Uterine smooth muscle cell (primary cell): ENCODE results near the gene LRRC45. TPM values are rescaled to one million over a fixed set of nuclear protein-coding genes. Genes with fewer than 3 reads are reported as not detected.

Source experiments
- total RNA-seq: library from RNA; depleted of rRNA; stranded (reverse); fragments of >200 nt; gene quantifications from 2 replicates; pipeline ENCODE4 v1.2.3, GENCODE V29; 2014

LRRC45 gene
- 18.6 and 28.7 TPM in 2 replicates for total RNA-seq

GRCh38 chr17:82022981-82023446 is at the start of gene LRRC45:
Gene LRRC45, plus strand, starts transcription at chr17:82023305. Its CDS starts 339 bp downstream, at chr17:82023644.

GRCh38 chr17:81977211-81977808 is 45.8 kb upstream of the LRRC45 start, which contains the start of gene ASPSCR1:
Gene ASPSCR1, plus strand, starts transcription at chr17:81977629. Its CDS starts 18 bp downstream, at chr17:81977647.

GRCh38 chr17:82022310-82022980 is 660 bp upstream of the LRRC45 start, which contains the start of gene CENPX:
Gene CENPX, minus strand, starts transcription at chr17:82022878. Its CDS starts 17 bp downstream, at chr17:82022861.

GRCh38 chr17:82031303-82031884 is 8.3 kb downstream of the LRRC45 start, which contains the start of gene RAC3:
Gene RAC3, plus strand, starts transcription at chr17:82031678. Its CDS starts 84 bp downstream, at chr17:82031762.

GRCh38 chr17:82037092-82037888 is 14.2 kb downstream of the LRRC45 start, which contains the start of gene DCXR:
Gene DCXR, minus strand, starts transcription at chr17:82037697. Its CDS starts 15 bp downstream, at chr17:82037682.

GRCh38 chr17:82051776-82052637 is 28.9 kb downstream of the LRRC45 start, which contains the start of the genes GPS1 and RFNG:
Gene GPS1, plus strand, starts transcription at chr17:82051898. Its CDS starts 34 bp downstream, at chr17:82051932.
Gene RFNG, minus strand, starts transcription at chr17:82051811. Its CDS starts 45 bp downstream, at chr17:82051766.

GRCh38 chr17:82065638-82066303 is 42.7 kb downstream of the LRRC45 start, which contains the start of gene DUS1L:
Gene DUS1L, minus strand, starts transcription at chr17:82065804. Its CDS starts 745 bp downstream, at chr17:82065059.

Other genes starting within 250 kb of the LRRC45 start
- not detected in 2 replicates for gene GCGR, start 219.2 kb upstream of the LRRC45 start, total RNA-seq
- 85.0 and 126 TPM in 2 replicates for gene MCRIP1, start 190.0 kb upstream of the LRRC45 start, total RNA-seq
- gene PPP1R27, start 188.3 kb upstream of the LRRC45 start, total RNA-seq, result not detected in 2 replicates
- gene P4HB, start 162.8 kb upstream of the LRRC45 start, total RNA-seq, result 1,482 and 2,745 TPM in 2 replicates
- 159 and 234 TPM in 2 replicates for gene ARHGDIA, start 152.0 kb upstream of the LRRC45 start, total RNA-seq
- 129 and 334 TPM in 2 replicates for gene ALYREF, start 131.7 kb upstream of the LRRC45 start, total RNA-seq
- 228 and 235 TPM in 2 replicates for gene ANAPC11, start 131.6 kb upstream of the LRRC45 start, total RNA-seq
- gene NPB, start 121.1 kb upstream of the LRRC45 start, total RNA-seq, result 0.22 and 0.25 TPM in 2 replicates
- gene PCYT2, start 111.9 kb upstream of the LRRC45 start, total RNA-seq, result 108 TPM in 2 replicates
- gene SIRT7, start 105.1 kb upstream of the LRRC45 start, total RNA-seq, result 32.2 and 36.1 TPM in 2 replicates
- 25.9 and 39.5 TPM in 2 replicates for gene MAFG, start 95.6 kb upstream of the LRRC45 start, total RNA-seq
- gene PYCR1, start 86.0 kb upstream of the LRRC45 start, total RNA-seq, result 92.4 and 182 TPM in 2 replicates
- gene MYADML2, start 76.1 kb upstream of the LRRC45 start, total RNA-seq, result 0.12 TPM in 1 of 2 replicates, not detected in the other
- gene NOTUM, start 62.1 kb upstream of the LRRC45 start, total RNA-seq, result under 0.01 TPM in 2 replicates
- gene ASPSCR1, start 45.7 kb upstream of the LRRC45 start, total RNA-seq, result 26.8 and 30.4 TPM in 2 replicates
- 22.2 and 55.8 TPM in 2 replicates for gene CENPX, start 427 bp upstream of the LRRC45 start, total RNA-seq
- 7.4 and 9.0 TPM in 2 replicates for gene RAC3, start 8.4 kb downstream of the LRRC45 start, total RNA-seq
- gene DCXR, start 14.4 kb downstream of the LRRC45 start, total RNA-seq, result 47.3 and 55.2 TPM in 2 replicates
- 28.7 and 50.9 TPM in 2 replicates for gene RFNG, start 28.5 kb downstream of the LRRC45 start, total RNA-seq
- 99.2 and 137 TPM in 2 replicates for gene GPS1, start 28.6 kb downstream of the LRRC45 start, total RNA-seq
- 70.9 and 85.4 TPM in 2 replicates for gene DUS1L, start 42.5 kb downstream of the LRRC45 start, total RNA-seq
- 234 and 261 TPM in 2 replicates for gene FASN, start 74.9 kb downstream of the LRRC45 start, total RNA-seq
- 21.7 and 22.1 TPM in 2 replicates for gene CCDC57, start 189.5 kb downstream of the LRRC45 start, total RNA-seq
- 119 and 123 TPM in 2 replicates for gene SLC16A3, start 205.7 kb downstream of the LRRC45 start, total RNA-seq